ENCODE results near the gene PGPEP1. TPM values are rescaled to one million over a fixed set of nuclear protein-coding genes. Genes with fewer than 3 reads are reported as not detected.
A peak's percentile ranks its signal among the peaks of the same experiment; 100 is the strongest.

PGPEP1 gene
- total RNA-seq, 1 donor from 2014 or later: 27.5 TPM

- H3K36me3 ChIP-seq: no peaks in the 10 kb centered on the region
- intact Hi-C loops (cut with DNase I): no loop called here
- peak overlapping the region; percentile 33 for H3K27ac ChIP-seq
- peaks cover 31% of the 10 kb centered on the region for H3K4me1 ChIP-seq
- no peaks in the 10 kb centered on the region for H3K9me3 ChIP-seq
- H3K27me3 ChIP-seq: no peaks in the 10 kb centered on the region
- TF ChIP-seq POLR2A (IDR thresholded peaks at IDR 0.05) (no peak), POLR2AphosphoS5 (IDR thresholded peaks at IDR 0.05; ENCODE audit: insufficient read depth in 1 of 2, low read depth in 1 of 2) (no peak), CTCF (IDR thresholded peaks at IDR 0.05) (no peak)
- no peak overlapping the region for H3K4me3 ChIP-seq
- no peak for DNase-seq (ENCODE audit: extremely low spot score in 2 of 2)
Observed at GRCh38 chr19:18297308-18297707, 43.1 kb upstream of the PGPEP1 start.

- Histone ChIP-seq H3K4me3 (no peak overlapping the region), H3K27ac (no peak overlapping the region), H3K4me1 (peaks cover 32% of the 10 kb centered on the region), H3K27me3 (no peaks in the 10 kb centered on the region), H3K36me3 (no peaks in the 10 kb centered on the region), H3K9me3 (no peaks in the 10 kb centered on the region)
- DNase-seq (ENCODE audit: extremely low spot score in 2 of 2): no peak
- intact Hi-C loops (cut with DNase I): no loop called here
- TF ChIP-seq POLR2A (IDR thresholded peaks at IDR 0.05) (no peak), CTCF (IDR thresholded peaks at IDR 0.05) (no peak), POLR2AphosphoS5 (IDR thresholded peaks at IDR 0.05; ENCODE audit: insufficient read depth in 1 of 2, low read depth in 1 of 2) (no peak)
Observed at GRCh38 chr19:18298601-18299000, 41.8 kb upstream of the PGPEP1 start.

- intact Hi-C loops (cut with DNase I): no loop called here
- no peak for TF ChIP-seq CTCF (IDR thresholded peaks at IDR 0.05)
- TF ChIP-seq POLR2AphosphoS5 (IDR thresholded peaks at IDR 0.05; ENCODE audit: insufficient read depth in 1 of 2, low read depth in 1 of 2): no peak
- no peak for TF ChIP-seq POLR2A (IDR thresholded peaks at IDR 0.05)
- no peak for DNase-seq (ENCODE audit: extremely low spot score in 2 of 2)
Observed at GRCh38 chr19:18299654-18300053, 40.7 kb upstream of the PGPEP1 start.

GRCh38 chr19:18300930-18301717, 39.3 kb upstream of the PGPEP1 start:
- Histone ChIP-seq H3K4me1 (peaks cover 49% of the 10 kb centered on the region), H3K9me3 (no peaks in the 10 kb centered on the region), H3K36me3 (no peaks in the 10 kb centered on the region), H3K27me3 (no peaks in the 10 kb centered on the region), H3K27ac (peak overlapping the region; percentile 98), H3K4me3 (no peak overlapping the region)
- no peak for DNase-seq (ENCODE audit: extremely low spot score in 2 of 2)
- TF ChIP-seq POLR2AphosphoS5 (IDR thresholded peaks at IDR 0.05; ENCODE audit: insufficient read depth in 1 of 2, low read depth in 1 of 2) (peak; percentile 46 to 74), POLR2A (IDR thresholded peaks at IDR 0.05) (no peak), CTCF (IDR thresholded peaks at IDR 0.05) (no peak)
- intact Hi-C loops (cut with DNase I): no loop called here

More at GRCh38 chr19:18299654-18300053, 40.7 kb upstream of the PGPEP1 start:
- H3K27ac ChIP-seq: peak overlapping the region; percentile 98
- H3K4me3 ChIP-seq: no peak overlapping the region
- no peaks in the 10 kb centered on the region for H3K36me3 ChIP-seq
- H3K4me1 ChIP-seq: peaks cover 35% of the 10 kb centered on the region
- H3K9me3 ChIP-seq: no peaks in the 10 kb centered on the region
- H3K27me3 ChIP-seq: no peaks in the 10 kb centered on the region

- DNase-seq (ENCODE audit: extremely low spot score in 2 of 2): no peak
- Histone ChIP-seq H3K4me3 (no peak overlapping the region), H3K27me3 (no peaks in the 10 kb centered on the region), H3K4me1 (peaks cover 55% of the 10 kb centered on the region), H3K27ac (peak overlapping the region; percentile 98), H3K9me3 (no peaks in the 10 kb centered on the region), H3K36me3 (no peaks in the 10 kb centered on the region)
- TF ChIP-seq POLR2AphosphoS5 (IDR thresholded peaks at IDR 0.05; ENCODE audit: insufficient read depth in 1 of 2, low read depth in 1 of 2) (no peak), CTCF (IDR thresholded peaks at IDR 0.05) (no peak), POLR2A (IDR thresholded peaks at IDR 0.05) (no peak)
- intact Hi-C loops (cut with DNase I): no loop called here
Observed at GRCh38 chr19:18301718-18302111, 38.7 kb upstream of the PGPEP1 start.

Data from vagina (tissue), 2 donors.